8988T (cell line): ENCODE results near the gene TMEM60.

Source experiments
- DNase-seq: peaks from one replicate; pipeline ENCODE4 v3.0.0; 2011

Gene TMEM60

GRCh38 chr7:77766801-77767605 is 31.2 kb downstream of the TMEM60 start:
- DNase-seq = no peak

GRCh38 chr7:77765906-77766800 is 32.1 kb downstream of the TMEM60 start:
- DNase-seq = no peak

- DNase-seq = no peak
Observed at GRCh38 chr7:77765481-77765880, 32.8 kb downstream of the TMEM60 start.

- DNase-seq = no peak
Observed at GRCh38 chr7:77760809-77761453, 37.3 kb downstream of the TMEM60 start.

GRCh38 chr7:77759294-77759889 is 38.8 kb downstream of the TMEM60 start:
- no peak for DNase-seq

- DNase-seq = no peak
Observed at GRCh38 chr7:77757589-77757988, 40.6 kb downstream of the TMEM60 start.

- no peak for DNase-seq
Observed at GRCh38 chr7:77753173-77753572, 45.1 kb downstream of the TMEM60 start.

GRCh38 chr7:77752016-77752415 is 46.2 kb downstream of the TMEM60 start:
- DNase-seq = no peak

GRCh38 chr7:77747718-77748117 is 50.5 kb downstream of the TMEM60 start:
- DNase-seq = no peak

- DNase-seq = no peak
Observed at GRCh38 chr7:77747178-77747577, 51.1 kb downstream of the TMEM60 start.

- DNase-seq = no peak
Observed at GRCh38 chr7:77746824-77747165, 51.4 kb downstream of the TMEM60 start.

GRCh38 chr7:77746164-77746823 is 51.9 kb downstream of the TMEM60 start:
- no peak for DNase-seq

- DNase-seq = no peak
Observed at GRCh38 chr7:77745746-77746145, 52.5 kb downstream of the TMEM60 start.
